Dermis blood vessel endothelial cell (primary cell): Measurements from ENCODE around the gene PRKG2. TPM values are rescaled to one million over a fixed set of nuclear protein-coding genes. Genes with fewer than 3 reads are reported as not detected.

Source experiments
- DNase-seq: peaks from one replicate; pipeline ENCODE4 v3.0.0; 2010
- total RNA-seq: library from RNA; depleted of rRNA; stranded (reverse); fragments of >200 nt; gene quantifications from 2 replicates; pipeline ENCODE4 v1.2.3, GENCODE V29; 2014

The PRKG2 gene
- total RNA-seq, 1 donor from 2014 or later, result under 0.01 TPM

GRCh38 chr4:81152839-81153713 is 61.9 kb downstream of the PRKG2 start:
- DNase-seq, result no peak

- DNase-seq, result no peak
Measured at GRCh38 chr4:81149976-81150375, 65.0 kb downstream of the PRKG2 start.

DNA sequence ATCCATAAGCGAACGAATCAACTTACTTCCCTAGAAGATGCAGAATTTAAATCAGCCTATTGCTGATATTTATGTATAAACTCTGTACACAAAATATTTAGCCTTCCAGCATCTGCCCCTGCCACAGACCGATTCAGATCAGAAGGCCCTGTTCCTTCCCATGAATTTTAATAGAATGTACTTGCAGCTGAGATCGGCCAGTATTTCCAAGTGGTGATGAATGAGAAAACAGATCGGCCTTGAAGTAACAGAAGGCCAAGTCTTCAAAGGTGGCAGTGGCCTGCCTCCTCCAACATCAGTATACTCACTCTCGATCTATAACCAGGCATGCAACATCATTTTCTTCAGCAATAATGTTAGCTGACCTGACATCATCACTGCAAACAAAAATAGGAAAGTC is 66.4 kb downstream of the PRKG2 start:
- DNase-seq, result no peak

GRCh38 chr4:81146466-81146865 is 68.6 kb downstream of the PRKG2 start:
- no peak for DNase-seq

DNA sequence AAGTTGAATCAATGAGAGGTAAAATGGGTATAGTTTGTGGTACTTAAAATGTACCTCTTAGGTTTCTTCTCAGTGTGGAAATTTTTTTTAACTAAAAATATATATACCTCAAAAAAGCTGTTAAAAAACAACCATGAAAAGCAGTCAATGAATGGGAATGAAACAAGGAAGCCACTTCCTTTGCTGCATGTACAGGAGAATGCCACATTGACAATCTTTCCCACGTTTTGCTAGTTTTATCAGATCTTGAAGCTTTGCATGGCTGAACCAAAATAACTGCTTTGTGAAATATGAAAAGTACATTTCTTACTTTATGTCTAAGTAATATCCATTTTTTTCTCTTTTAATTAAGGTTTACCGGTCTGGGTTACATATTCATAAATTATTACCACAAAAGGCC is 71.8 kb downstream of the PRKG2 start:
- DNase-seq, result no peak

DNA sequence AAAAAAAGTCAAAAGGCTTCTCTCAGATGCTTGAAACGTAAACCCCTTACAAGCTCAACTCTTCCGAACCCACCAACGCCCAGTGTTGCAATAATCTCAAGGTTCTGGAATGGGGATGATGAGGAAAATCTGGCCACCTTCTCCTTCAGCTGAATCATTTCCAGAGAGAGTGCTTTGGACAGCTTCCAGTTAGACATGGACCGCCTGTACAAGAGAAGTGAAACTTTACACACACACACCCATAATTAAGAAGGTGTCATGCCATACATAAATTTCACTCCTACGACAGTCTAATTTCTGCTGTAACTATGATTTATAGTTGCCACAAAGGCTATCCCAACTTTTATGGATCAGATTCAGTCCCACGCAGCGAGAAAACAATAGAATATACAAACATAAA is 72.3 kb downstream of the PRKG2 start:
- no peak for DNase-seq

- no peak for DNase-seq
Measured at GRCh38 chr4:81137894-81138293, 77.1 kb downstream of the PRKG2 start.

DNA sequence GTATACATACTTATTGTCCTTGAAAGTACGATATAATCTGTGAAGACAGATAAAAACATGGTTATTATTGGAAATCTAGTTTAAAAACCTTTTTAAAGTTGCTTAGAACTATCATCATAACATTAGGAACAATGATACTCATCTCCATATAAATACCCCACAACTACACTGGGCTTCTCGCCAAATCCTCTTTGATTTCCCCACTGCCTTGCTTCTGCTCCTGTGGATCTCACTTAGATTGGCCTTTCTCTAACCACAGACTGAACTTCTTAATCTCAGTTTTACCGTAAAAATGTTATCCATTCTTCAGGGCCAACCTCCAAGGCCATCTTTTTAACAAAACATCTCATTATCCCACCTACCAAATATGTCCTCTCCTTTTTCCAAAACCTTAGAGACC is 77.6 kb downstream of the PRKG2 start:
- DNase-seq, result no peak

DNA sequence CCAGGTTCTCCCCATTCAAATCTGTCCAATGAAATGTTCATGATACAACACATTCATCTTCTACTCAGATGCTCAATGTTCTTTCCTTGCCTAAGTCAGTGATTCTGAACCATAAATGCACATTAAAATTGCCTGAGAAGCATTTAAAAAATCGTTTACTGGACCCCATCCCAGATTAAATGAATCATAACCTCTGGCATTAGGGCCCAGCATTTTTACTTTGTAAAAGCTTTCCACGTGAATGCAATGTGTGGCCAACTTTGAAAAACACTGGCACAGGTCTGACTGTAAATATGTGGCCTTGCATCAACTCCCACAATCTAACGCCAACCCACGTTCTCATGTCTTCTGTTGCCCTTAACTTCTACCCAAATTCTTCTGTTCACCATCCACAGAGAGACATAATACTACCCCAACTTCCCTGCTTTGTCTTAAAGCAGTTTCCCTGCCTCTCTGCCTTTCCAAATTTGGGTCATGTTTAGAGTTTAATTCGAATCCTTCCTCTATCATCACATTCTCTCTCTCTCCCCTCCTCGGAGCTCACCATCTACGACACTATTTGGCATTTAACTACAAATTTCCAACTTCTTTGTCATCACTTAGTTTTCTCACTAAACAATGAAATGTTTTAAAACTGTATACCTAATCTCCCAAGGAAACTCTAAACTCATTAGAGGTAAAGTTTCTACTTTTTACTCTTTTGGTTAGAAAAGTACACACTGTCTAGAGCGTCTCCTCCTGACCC is 78.7 kb downstream of the PRKG2 start:
- no peak for DNase-seq

GRCh38 chr4:81135501-81135900 is 79.5 kb downstream of the PRKG2 start:
- DNase-seq, result no peak

DNA sequence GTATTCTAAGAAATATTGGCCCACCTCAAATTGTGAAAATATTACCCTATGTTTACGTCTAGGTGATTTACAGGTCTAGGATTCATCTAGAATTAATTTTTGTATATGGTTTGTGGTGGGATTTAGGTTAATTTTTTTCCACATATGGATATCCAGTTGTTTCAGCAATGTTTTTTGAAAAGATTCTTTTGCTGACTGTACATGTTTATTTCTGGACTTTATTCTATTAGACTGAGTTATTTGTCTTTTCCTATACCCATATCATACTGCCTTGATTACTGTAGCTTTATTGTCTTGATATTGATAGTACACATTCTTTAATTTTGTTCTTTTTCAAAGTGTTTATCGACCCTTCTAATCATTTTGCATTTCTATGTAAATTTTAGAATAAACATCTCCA is 83.5 kb downstream of the PRKG2 start:
- no peak for DNase-seq

GRCh38 chr4:81131066-81131465 is 84.0 kb downstream of the PRKG2 start:
- DNase-seq, result no peak

DNA sequence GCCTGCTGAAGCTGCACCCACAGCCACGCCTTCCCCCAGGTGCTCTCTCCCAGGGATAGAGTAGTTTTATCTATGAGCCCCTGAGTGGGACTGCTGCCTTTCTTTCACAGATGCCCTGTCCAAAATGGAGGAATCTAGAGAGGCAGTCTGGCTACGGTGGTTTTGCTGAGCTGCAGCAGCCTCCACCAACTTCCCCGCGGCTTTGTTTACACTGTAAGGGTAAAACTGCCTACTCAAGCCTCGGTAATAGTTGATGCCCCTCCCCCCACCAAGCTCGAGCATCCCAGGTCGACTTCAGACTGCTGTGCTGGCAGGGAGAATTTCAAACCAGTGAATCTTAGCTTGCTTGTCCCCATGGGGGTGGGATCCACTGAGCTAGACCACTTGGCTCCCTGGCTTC is 84.5 kb downstream of the PRKG2 start:
- DNase-seq, result no peak

- DNase-seq, result no peak
Measured at GRCh38 chr4:81120055-81120454, 95.0 kb downstream of the PRKG2 start.

- DNase-seq, result no peak
Measured at GRCh38 chr4:81118086-81118485, 96.9 kb downstream of the PRKG2 start.

DNA sequence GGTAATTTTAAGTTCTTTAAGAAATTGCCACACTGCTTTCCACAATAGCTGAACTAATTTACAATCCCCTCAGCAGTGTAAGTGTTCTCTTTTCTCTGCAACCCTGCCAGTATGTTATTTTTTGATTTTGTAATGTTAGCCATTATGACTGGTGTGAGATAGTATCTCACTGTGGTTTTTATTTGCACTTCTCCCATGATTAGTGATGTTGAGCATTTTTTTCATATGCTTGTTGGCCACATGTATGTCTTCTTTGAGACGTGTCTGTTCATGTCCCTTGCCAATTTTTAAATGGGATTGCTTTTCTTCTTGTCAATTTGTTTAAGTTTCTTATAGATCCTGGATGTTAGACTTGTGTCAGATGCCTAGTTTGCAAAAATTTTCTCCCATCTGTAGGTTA is 98.5 kb downstream of the PRKG2 start:
- DNase-seq, result no peak

DNA sequence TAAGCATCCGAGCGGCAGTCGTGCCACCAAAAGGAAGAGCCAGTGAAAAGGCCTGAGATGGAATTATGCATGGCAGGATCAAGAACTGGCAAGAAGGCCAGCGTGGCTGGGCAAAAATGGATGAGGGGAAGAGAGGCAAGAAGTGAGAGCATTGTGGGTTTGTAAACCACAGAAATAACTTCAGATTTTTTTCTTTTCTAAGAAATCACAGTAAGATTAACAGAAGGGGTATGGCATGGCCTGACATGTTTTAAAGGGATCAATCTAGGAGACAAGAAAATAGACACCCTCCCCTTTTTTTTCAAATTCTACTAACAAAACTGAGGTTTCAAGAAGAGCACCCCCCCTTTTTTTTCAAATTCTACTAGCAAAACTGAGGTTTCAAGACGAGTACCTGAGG is 102.0 kb downstream of the PRKG2 start:
- DNase-seq, result no peak

DNA sequence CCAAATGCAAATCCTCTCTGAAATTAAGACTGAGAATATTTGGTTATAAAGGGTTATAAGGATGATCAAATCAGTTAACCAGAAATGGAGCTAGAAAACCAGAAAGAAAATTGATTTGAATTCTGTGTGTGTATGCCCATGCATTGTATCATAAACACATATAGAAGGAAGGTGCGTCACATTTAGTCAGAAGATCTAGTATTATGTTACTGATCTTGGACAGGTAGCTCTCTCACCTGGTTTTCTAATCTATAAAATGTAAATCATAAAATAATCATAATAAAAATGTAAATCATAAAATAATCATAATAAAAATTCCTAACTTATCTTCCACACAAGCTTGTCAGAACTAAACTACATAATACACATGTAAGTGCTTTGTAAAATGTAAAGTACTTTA is 105.7 kb downstream of the PRKG2 start:
- DNase-seq, result no peak

- DNase-seq, result no peak
Measured at GRCh38 chr4:81106150-81106549, 108.9 kb downstream of the PRKG2 start.

GRCh38 chr4:81102107-81102506 is 112.9 kb downstream of the PRKG2 start:
- no peak for DNase-seq

DNA sequence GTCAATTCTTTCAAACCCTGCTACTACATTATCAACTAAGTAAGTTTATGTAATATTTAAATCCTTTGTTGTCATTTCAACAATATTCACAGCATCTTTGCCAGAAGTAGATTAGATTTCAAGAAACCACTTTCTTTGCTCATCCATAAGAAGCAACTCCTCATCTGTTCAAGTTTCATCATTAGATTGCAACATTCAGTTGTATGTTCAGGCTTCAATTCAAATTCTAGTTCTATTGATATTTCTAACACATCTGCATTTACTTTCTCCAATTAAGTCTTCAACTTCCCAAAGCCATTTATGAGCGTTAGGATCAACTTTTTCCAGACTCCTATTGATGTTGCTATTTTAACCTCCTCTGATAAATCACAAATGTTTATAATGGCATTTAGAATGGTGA is 118.5 kb downstream of the PRKG2 start:
- DNase-seq, result no peak

GRCh38 chr4:81095389-81095788 is 119.6 kb downstream of the PRKG2 start:
- no peak for DNase-seq

DNA sequence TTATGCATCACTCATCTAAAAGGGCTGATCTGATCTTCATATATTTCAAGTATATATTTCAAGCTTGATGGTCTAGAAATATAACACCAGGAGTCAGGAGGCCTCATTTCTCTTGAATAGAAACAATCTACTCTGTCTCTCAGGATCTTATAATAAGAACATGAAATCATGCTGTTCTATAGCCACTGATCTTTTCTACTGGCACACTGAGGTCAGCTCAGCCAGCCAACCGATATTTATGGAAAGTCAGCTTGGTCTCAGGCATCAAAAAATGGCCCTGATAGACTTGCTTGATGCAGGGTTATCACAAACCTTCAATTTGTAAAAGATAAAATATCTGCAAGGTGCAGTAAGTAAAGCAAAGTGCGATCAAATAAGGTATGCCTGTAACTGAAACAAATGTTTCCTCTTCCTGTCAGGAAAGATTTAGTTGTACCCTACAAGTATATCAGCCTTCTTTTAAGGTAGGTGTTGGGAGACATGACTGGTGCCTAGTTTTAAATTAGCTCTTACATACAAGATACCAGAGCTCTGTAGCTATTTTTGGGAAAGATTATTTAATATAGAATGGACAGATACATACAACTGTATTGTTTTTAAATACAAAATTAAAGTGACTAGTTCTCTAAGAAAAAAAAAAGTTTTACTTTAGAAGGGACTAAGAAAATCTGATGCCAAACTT is 121.2 kb downstream of the PRKG2 start:
- DNase-seq, result no peak

- no peak for DNase-seq
Measured at GRCh38 chr4:81085979-81086378, 129.0 kb downstream of the PRKG2 start.
